NB4 (cell line): ENCODE data around the gene NIT1.

Source experiments
- DNase-seq: peaks from one replicate; pipeline ENCODE4 v3.0.0; 2010; ENCODE audit warnings: low read depth
- H3K4me3 ChIP-seq: one replicate; pipeline ENCODE4 v1.5.1; 2011; ENCODE audit warnings: mild to moderate bottlenecking, low read depth, low read length, moderate library complexity
- MYC ChIP-seq: IDR thresholded peaks from 2 replicates; pipeline ENCODE4 v1.6.1; 2011; ENCODE audit warnings: low read depth, low read length
- POLR2A ChIP-seq: IDR thresholded peaks from 2 replicates; pipeline ENCODE4 v1.6.1; 2011; ENCODE audit warnings: mild to moderate bottlenecking; ENCODE audit not compliant: insufficient read length; ENCODE audit errors: extremely low read depth
- TF ChIP-seq, protein P1 (sequence below): IDR thresholded peaks from one replicate; pipeline ENCODE4 v1.5.1; 2012; ENCODE audit warnings: low read depth, low read length
- TF ChIP-seq, protein P2 (sequence below): IDR thresholded peaks from 2 replicates; pipeline ENCODE4 v1.6.1; 2011; ENCODE audit warnings: low read depth, low read length

Gene NIT1

GRCh38 chr1:161162052-161162451, 44.1 kb downstream of the NIT1 start:
- no peak for DNase-seq
- no peak overlapping the region for H3K4me3 ChIP-seq
- TF ChIP-seq, protein P1, sequence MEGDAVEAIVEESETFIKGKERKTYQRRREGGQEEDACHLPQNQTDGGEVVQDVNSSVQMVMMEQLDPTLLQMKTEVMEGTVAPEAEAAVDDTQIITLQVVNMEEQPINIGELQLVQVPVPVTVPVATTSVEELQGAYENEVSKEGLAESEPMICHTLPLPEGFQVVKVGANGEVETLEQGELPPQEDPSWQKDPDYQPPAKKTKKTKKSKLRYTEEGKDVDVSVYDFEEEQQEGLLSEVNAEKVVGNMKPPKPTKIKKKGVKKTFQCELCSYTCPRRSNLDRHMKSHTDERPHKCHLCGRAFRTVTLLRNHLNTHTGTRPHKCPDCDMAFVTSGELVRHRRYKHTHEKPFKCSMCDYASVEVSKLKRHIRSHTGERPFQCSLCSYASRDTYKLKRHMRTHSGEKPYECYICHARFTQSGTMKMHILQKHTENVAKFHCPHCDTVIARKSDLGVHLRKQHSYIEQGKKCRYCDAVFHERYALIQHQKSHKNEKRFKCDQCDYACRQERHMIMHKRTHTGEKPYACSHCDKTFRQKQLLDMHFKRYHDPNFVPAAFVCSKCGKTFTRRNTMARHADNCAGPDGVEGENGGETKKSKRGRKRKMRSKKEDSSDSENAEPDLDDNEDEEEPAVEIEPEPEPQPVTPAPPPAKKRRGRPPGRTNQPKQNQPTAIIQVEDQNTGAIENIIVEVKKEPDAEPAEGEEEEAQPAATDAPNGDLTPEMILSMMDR, result no peak
- TF ChIP-seq, protein P2, sequence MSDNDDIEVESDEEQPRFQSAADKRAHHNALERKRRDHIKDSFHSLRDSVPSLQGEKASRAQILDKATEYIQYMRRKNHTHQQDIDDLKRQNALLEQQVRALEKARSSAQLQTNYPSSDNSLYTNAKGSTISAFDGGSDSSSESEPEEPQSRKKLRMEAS, result no peak
- no peak for TF ChIP-seq POLR2A
- no peak for TF ChIP-seq MYC

DNA sequence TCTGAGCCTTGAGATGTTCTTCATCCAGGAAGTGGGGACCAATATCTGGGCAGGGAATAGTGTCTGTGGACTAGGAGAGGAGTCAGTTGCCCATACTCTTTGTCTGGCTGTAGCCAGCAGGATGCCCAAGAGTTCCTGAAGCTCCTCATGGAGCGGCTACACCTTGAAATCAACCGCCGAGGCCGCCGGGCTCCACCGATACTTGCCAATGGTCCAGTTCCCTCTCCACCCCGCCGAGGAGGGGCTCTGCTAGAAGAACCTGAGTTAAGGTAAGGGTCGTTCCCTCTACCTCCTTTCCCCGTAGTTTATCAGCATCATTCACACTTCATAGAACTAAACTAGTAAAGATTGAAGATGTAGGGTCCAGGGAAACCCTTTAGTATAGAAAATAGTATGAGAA, 44.9 kb downstream of the NIT1 start:
- H3K4me3 ChIP-seq, result no peak overlapping the region
- TF ChIP-seq MYC (no peak), POLR2A (no peak)
- TF ChIP-seq, protein P2, result no peak
- TF ChIP-seq, protein P1, result no peak

DNA sequence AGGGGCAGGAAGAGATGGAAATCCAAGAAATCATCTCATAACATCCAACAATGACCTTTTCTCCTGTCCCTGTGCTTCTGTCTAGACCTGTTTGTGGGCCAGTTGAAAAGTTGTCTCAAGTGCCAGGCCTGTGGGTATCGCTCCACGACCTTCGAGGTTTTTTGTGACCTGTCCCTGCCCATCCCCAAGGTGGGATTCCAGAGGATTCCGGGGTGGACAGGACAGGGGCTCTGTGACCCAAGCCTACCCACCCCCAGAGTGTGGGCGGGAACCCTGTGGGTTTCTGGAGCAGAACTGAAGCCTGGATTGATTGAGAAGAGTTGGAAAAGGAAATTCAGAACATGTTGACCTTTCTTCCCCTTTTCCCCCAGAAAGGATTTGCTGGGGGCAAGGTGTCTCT, 45.9 kb downstream of the NIT1 start:
- no peak for DNase-seq
- TF ChIP-seq, protein P1, result no peak
- TF ChIP-seq POLR2A, result no peak
- TF ChIP-seq, protein P2, result no peak
- no peak for TF ChIP-seq MYC

More for the DNA sequence above, 44.9 kb downstream of the NIT1 start:
- no peak for DNase-seq

DNA sequence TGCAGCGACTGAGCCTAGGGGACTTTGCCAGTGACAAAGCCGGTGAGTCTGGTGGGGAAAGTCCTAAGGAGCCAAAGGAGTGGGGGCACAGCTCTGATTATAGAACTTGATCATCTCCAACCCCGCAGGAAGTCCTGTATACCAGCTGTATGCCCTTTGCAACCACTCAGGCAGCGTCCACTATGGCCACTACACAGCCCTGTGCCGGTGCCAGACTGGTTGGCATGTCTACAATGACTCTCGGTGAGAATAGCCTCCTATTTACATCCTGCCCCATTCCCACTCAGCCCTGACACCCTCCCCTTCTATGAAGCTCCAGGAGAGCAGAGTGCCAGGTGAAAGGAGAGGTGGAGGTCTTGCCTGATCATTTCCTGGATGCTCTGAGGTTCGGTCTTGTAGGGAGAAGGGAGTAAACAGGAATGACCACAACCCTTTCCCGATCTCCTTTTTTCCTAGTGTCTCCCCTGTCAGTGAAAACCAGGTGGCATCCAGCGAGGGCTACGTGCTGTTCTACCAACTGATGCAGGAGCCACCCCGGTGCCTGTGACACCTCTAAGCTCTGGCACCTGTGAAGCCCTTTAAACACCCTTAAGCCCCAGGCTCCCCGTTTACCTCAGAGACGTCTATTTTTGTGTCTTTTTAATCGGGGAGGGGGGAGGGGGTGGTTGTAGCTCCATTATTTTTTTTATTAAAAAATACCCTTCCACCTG, 47.2 kb downstream of the NIT1 start:
- H3K4me3 ChIP-seq, result peak overlapping the region; percentile 75
- DNase-seq, result no peak
- no peak for TF ChIP-seq MYC
- TF ChIP-seq, protein P2, result no peak
- no peak for TF ChIP-seq POLR2A
- TF ChIP-seq, protein P1, result no peak

More for the DNA sequence above, 45.9 kb downstream of the NIT1 start:
- no peak overlapping the region for H3K4me3 ChIP-seq

DNA sequence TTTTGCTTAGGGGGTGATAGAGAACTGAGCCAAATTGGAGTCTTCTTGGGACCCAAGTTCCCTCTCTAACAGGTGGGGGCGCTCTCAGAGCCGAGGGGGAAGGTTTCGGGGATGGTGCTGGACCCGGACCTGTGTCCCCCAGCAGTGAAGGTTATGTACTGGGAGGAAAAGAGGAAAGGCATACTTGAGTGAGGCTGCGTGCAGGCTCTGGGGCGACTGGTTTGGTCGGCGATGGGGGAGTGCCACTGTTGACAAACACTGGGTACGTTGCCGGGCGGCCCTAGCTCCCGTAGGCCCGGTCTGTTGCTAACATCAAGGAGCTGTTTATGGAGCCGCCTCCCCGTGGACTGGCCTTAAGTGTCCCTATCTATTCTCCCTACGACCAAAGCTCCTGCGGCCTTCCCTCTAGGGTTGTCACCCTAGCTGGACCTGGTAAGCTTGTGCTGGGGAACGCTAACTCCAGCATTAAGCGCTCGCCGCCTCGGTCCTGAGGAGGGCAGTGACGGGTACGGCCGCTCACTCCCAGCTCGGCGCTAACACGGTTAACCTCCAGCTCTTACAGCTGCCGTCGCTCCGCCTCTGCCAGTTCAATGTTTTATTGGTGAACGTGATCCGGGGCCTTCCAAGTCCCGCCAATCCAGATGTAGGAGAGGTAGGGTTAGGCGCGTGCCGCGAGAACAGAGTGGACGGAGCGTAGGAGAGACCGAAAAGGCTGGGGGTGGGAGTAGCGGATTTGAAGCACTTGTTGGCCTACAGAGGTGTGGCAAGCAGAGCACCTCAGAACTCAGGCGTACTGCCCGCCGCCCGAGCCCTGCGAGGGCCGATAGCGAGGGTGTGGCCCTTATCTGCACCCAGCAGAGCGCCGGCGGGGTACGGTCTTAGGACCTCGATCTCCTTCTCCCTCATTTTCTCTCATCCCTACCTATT, 48.1 kb downstream of the NIT1 start, which contains the start of gene PPOX:
PPOX (plus strand) TSS at position 685 of the 927 bp plus-strand sequence. CDS start 422 bp downstream, outside the sequence.
- DNase-seq, result peak; percentile 99
- TF ChIP-seq, protein P1, result peak; percentile 55
- TF ChIP-seq POLR2A (peak; percentile 44), MYC (peak; percentile 87)
- TF ChIP-seq, protein P2, result peak; percentile 81
- H3K4me3 ChIP-seq, result peak within 1 kb of the TSS; percentile 75
